Activated naive CD8-positive, alpha-beta T cell treated with anti-CD3 and anti-CD28 coated beads for 36 hours (primary cell): Measurements from ENCODE around the gene EYS. TPM values are rescaled to one million over a fixed set of nuclear protein-coding genes. Genes with fewer than 3 reads are reported as not detected.

ENCODE experiments used
- DNase-seq: peaks from one replicate; pipeline ENCODE4 v3.0.0; 2021
- H3K27ac Mint-ChIP-seq: one replicate; pipeline ENCODE4 v1.8.0; 2022; ENCODE audit warnings: mild to moderate bottlenecking, moderate library complexity, mixed read lengths
- H3K27me3 Mint-ChIP-seq: one replicate; pipeline ENCODE4 v1.8.0; 2022; ENCODE audit warnings: mild to moderate bottlenecking, mixed read lengths
- H3K36me3 Mint-ChIP-seq: one replicate; pipeline ENCODE4 v1.8.0; 2021; ENCODE audit warnings: mild to moderate bottlenecking, mixed read lengths
- H3K4me1 Mint-ChIP-seq: one replicate; pipeline ENCODE4 v1.8.0; 2021; ENCODE audit warnings: mixed read lengths
- H3K4me3 Mint-ChIP-seq: one replicate; pipeline ENCODE4 v1.8.0; 2022; ENCODE audit warnings: mild to moderate bottlenecking, moderate library complexity, mixed read lengths
- H3K9me3 Mint-ChIP-seq: one replicate; pipeline ENCODE4 v1.8.0; 2022; ENCODE audit warnings: mixed read lengths
- total RNA-seq, 2 experiments: library from RNA; stranded (reverse); gene quantifications; one replicate each; pipeline ENCODE4 v1.2.3, GENCODE V29; 2021

Gene EYS
- total RNA-seq, 2 experiments from 2014 or later: not detected

DNA sequence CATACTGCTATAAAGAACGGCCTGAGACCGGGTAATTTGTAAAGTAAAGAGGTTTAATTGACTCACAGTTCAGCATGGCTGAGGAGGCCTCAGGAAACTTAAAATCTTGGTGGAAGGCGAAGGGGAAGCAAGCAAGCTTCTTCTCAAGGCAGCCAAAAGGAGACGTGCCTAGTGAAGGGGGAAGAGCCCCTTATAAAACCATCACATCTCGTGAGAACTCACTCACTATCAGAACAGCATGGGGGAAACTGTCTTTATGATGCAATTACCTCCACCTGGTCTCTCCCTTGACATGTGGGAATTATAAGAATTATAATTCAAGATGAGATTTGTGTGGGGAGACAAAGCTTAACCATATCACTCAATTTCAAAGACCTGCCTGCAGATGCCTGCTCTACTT is 447.0 kb downstream of the EYS start:
- Mint-ChIP-seq H3K4me3 (no peak overlapping the region), H3K27me3 (no peaks in the 10 kb centered on the region), H3K27ac (no peak overlapping the region), H3K36me3 (no peaks in the 10 kb centered on the region), H3K9me3 (peaks cover 7% of the 10 kb centered on the region), H3K4me1 (no peaks in the 10 kb centered on the region)
- DNase-seq: no peak

DNA sequence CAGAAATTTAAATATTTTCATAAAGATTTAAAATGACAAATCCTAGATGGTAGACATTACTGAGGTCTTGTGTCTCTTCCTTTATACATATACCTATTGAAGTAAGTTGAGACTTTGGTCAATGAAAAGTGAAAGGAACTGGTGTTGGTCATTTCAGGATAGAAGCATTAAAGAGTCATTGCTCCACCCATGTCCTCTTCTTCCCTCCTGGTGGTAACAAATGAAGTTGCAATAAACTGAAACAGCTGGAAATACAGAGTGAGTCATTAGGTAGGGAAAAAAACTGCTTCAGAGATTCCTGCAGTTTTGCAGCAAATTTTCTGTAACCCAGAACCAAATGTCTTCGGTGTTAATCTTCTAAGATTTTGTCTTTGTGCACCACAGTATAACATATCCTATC is 448.0 kb downstream of the EYS start:
- H3K27ac Mint-ChIP-seq: no peak overlapping the region
- no peak for DNase-seq
- no peak overlapping the region for H3K4me3 Mint-ChIP-seq
- no peaks in the 10 kb centered on the region for H3K4me1 Mint-ChIP-seq
- peaks cover 8% of the 10 kb centered on the region for H3K9me3 Mint-ChIP-seq
- no peaks in the 10 kb centered on the region for H3K36me3 Mint-ChIP-seq
- H3K27me3 Mint-ChIP-seq: no peaks in the 10 kb centered on the region

DNA sequence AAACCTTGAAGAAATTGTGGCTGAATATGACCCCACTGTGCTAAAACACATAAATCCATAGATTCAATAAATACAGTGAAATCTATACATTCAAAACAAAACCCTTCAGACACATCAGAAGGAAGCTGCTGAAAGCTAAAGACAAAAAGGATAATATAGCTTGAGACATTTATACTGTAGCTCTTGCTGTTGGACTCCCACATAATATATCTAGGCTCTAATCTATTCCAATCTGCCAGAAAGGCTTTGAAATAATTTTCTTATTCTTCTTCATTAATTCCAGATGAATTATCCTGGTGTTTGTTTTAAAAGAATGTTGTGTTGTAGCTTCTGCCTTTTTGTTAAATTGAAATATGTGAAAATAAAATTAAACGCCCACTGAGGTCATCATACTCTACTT is 454.0 kb downstream of the EYS start:
- no peak for DNase-seq
- H3K4me1 Mint-ChIP-seq: no peaks in the 10 kb centered on the region
- H3K4me3 Mint-ChIP-seq: no peak overlapping the region
- H3K36me3 Mint-ChIP-seq: no peaks in the 10 kb centered on the region
- H3K9me3 Mint-ChIP-seq: peaks cover 6% of the 10 kb centered on the region
- no peaks in the 10 kb centered on the region for H3K27me3 Mint-ChIP-seq
- H3K27ac Mint-ChIP-seq: no peak overlapping the region

DNA sequence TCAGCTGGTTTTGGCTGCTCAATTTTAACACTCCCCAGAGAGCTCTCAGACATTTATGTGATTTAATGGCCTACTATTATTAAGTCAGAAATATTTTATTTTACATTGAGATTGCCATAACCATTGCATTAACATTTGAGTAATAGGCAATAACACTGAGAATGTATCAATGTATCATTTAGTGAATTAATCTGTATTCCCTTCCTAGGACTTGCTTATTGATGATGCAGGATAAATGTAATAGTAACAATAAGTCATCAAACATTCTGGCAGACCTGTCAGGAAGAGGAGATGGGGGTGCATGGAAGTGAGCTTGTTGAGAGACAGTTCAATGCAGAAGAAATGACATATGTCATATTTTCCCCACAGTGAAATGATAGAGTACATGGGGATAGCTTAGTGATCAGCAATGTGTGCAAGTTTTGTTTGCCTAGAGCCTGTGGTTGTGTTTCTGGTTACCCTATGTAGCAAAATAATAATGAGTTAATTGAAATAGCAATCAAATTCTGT is 458.9 kb downstream of the EYS start:
- H3K4me1 Mint-ChIP-seq: no peaks in the 10 kb centered on the region
- no peak overlapping the region for H3K4me3 Mint-ChIP-seq
- no peaks in the 10 kb centered on the region for H3K36me3 Mint-ChIP-seq
- no peaks in the 10 kb centered on the region for H3K9me3 Mint-ChIP-seq
- no peaks in the 10 kb centered on the region for H3K27me3 Mint-ChIP-seq
- H3K27ac Mint-ChIP-seq: no peak overlapping the region
- no peak for DNase-seq

DNA sequence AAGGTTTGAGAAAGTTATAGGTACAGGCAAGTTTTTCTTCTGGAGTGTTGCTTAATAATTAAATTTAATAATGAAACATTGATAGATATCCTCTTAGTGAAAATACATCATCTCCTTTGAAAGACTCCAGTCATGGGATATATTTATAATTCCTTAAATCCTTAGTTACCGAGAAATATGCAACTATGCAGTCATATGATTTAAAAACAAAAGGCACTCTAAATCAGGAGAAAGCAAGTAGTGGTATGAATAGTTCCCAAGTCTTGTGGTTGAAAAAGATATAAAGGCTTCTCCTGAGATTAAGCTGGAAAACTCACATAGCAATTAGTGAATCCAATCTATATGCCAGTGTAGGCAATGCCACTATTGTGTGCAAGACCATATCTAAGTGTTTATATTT is 475.4 kb downstream of the EYS start:
- DNase-seq: no peak
- Mint-ChIP-seq H3K4me3 (no peak overlapping the region), H3K36me3 (no peaks in the 10 kb centered on the region), H3K9me3 (peaks cover 9% of the 10 kb centered on the region), H3K27me3 (no peaks in the 10 kb centered on the region), H3K4me1 (no peaks in the 10 kb centered on the region), H3K27ac (no peak overlapping the region)

DNA sequence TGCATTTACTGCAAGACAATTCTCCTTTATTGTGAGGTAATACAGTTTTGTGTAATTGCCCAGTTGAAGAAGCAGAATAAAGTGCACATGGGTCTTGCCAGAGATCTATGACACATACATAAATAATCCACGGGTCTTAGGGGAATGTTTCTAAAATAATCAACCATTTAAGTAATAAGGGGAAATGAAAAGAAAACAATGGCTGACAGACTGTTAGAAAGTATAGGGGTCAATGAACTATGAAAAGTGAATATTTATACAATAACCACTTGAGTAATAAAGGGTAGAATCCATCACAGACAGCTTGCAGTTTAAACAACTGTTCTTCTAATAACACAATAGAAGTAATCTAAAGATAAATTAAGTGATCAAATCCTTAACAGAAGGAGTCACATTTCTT is 477.2 kb downstream of the EYS start:
- Mint-ChIP-seq H3K27me3 (no peaks in the 10 kb centered on the region), H3K4me1 (no peaks in the 10 kb centered on the region), H3K9me3 (peaks cover 9% of the 10 kb centered on the region), H3K27ac (no peak overlapping the region), H3K36me3 (no peaks in the 10 kb centered on the region), H3K4me3 (no peak overlapping the region)
- no peak for DNase-seq

DNA sequence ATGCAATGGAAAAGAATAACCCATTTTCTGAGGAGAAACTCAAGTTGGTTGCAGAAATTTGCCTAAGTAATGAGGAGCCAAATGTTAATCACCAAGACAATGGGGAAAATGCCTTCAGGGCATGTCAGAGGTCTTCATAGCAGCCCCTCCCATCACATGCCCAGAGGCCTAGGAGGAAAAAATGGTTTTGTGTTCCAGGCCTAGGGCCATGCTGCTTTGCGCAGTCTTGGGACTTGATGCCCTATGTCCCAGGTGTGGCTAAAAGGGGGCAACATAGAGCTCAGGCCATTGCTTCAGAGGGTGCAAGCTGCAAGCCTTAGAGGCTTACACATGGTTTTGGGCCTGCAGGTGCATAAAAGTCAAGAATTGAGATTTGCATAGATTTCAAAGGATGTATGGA is 485.9 kb downstream of the EYS start:
- H3K36me3 Mint-ChIP-seq: no peaks in the 10 kb centered on the region

DNA sequence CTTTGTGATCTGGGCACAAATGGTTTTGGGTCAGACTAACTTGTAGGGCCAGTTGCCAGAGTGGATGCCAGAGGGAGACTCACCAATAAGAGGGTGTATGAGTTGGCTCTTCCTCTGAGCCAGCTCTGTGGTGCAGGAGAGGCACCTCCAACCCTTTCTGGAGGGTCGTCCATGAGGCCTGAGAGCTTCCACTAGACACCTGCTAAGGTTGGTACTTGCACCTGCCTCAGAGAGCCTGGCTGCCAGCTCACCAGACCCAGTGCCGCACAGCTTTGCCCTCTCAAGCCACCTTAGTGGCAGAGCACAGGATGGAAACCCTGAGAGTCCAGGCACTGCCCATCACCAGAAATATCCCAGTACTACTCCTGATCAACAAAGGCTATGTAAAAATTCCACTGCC is 504.3 kb downstream of the EYS start:
- no peak for DNase-seq
- H3K4me3 Mint-ChIP-seq: no peak overlapping the region
- H3K4me1 Mint-ChIP-seq: no peaks in the 10 kb centered on the region
- H3K9me3 Mint-ChIP-seq: peaks cover 6% of the 10 kb centered on the region
- no peaks in the 10 kb centered on the region for H3K27me3 Mint-ChIP-seq
- H3K27ac Mint-ChIP-seq: no peak overlapping the region
- no peaks in the 10 kb centered on the region for H3K36me3 Mint-ChIP-seq

More for the DNA sequence above, 485.9 kb downstream of the EYS start:
- DNase-seq: no peak
- no peak overlapping the region for H3K27ac Mint-ChIP-seq
- peaks cover 22% of the 10 kb centered on the region for H3K9me3 Mint-ChIP-seq
- no peaks in the 10 kb centered on the region for H3K4me1 Mint-ChIP-seq
- H3K4me3 Mint-ChIP-seq: no peak overlapping the region
- no peaks in the 10 kb centered on the region for H3K27me3 Mint-ChIP-seq

DNA sequence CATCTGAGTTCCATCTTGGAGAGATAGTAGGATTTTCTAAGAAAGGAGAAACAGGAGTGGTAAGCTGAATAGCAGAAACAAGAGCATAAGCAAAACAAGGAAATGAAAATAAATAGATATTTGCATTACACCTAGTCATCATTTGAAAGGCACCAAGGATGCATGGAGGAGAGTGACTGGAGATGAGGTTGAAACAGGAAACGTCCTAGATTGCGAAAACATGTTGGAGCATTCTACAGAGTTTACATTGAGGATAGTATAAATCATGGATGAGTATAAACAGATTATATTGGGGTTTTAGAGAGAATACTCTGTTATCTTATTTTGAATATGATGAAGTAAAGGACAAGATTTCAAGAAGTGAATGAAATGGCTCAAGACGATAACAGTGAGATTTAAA is 507.3 kb downstream of the EYS start:
- DNase-seq: no peak
- no peaks in the 10 kb centered on the region for H3K27me3 Mint-ChIP-seq
- H3K36me3 Mint-ChIP-seq: no peaks in the 10 kb centered on the region
- H3K4me3 Mint-ChIP-seq: no peak overlapping the region
- no peaks in the 10 kb centered on the region for H3K4me1 Mint-ChIP-seq
- H3K9me3 Mint-ChIP-seq: peaks cover 3% of the 10 kb centered on the region
- H3K27ac Mint-ChIP-seq: no peak overlapping the region

DNA sequence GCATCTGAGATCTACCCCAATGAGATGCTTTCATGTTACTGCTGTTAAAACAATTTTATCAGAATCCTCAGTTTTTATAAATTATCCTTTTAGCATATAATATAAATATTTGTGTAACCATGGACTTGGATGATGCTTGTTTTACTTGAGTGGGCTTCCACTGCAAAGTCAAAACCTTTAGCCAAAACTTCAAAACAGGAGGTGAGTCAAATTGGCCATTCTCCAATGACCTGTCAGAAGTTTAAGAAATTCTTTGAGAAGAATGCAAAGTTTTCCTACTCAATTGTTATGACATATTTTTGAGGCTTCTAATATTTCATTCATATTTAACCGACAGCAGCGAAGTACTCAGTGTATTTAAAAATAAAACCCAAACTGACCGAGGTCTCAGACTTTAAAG is 507.9 kb downstream of the EYS start:
- H3K27me3 Mint-ChIP-seq: no peaks in the 10 kb centered on the region
- H3K27ac Mint-ChIP-seq: no peak overlapping the region
- H3K4me3 Mint-ChIP-seq: no peak overlapping the region
- no peak for DNase-seq
- no peaks in the 10 kb centered on the region for H3K36me3 Mint-ChIP-seq
- peaks cover 2% of the 10 kb centered on the region for H3K9me3 Mint-ChIP-seq
- no peaks in the 10 kb centered on the region for H3K4me1 Mint-ChIP-seq

DNA sequence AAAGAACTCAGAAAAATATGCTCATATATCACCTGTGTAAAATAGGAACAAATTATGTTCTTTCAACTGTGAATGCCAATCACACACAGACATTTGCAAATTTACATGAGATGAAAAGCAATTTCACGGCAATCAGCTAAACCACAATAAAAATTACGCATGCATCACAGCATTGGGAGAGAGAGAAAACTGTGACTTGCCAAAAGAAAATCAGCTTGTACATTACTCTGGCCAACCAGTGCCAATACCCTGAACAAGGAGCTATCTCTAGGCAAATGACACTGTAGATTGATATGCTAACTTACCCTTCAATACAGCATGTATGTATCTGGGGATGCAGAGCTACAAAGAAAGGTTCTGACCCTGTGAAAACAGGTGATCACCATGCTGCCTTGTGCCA is 515.6 kb downstream of the EYS start:
- H3K9me3 Mint-ChIP-seq: peaks cover 3% of the 10 kb centered on the region
- no peak overlapping the region for H3K4me3 Mint-ChIP-seq

DNA sequence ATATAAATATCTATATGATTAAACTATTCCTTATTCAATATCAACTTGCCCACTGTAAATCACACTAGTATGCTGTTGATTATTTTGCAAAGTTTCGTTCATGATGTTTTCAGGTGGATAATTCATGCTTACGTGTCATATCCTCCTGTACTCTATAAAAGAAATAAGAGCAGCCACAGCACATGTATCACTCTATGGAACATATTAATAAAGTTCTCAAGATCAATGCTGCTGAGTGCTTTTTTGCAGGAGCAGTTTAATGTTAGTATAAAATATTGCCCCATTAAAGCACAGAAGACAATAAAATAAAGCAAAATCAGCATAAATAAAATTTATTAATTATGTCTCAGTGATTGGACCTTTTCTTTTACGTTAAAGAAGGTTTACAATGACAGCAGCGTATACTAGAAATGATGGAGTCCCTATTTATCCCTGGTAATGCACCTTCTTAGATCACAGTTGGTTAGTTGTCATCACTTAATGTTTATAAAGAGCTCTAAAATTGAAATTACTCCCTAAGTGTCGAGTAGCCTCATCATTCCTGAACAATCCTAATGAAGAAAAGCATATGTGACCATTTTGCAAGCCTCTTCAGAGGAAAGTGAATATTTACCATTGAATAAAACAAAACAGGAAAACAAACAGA is 517.7 kb downstream of the EYS start:
- no peak for DNase-seq
- H3K27ac Mint-ChIP-seq: no peak overlapping the region
- no peaks in the 10 kb centered on the region for H3K4me1 Mint-ChIP-seq
- H3K9me3 Mint-ChIP-seq: peaks cover 3% of the 10 kb centered on the region
- H3K4me3 Mint-ChIP-seq: no peak overlapping the region
- H3K27me3 Mint-ChIP-seq: no peaks in the 10 kb centered on the region
- H3K36me3 Mint-ChIP-seq: no peaks in the 10 kb centered on the region

More for the DNA sequence above, 515.6 kb downstream of the EYS start:
- Mint-ChIP-seq H3K4me1 (no peaks in the 10 kb centered on the region), H3K27ac (no peak overlapping the region), H3K36me3 (no peaks in the 10 kb centered on the region), H3K27me3 (no peaks in the 10 kb centered on the region)
- DNase-seq: no peak

DNA sequence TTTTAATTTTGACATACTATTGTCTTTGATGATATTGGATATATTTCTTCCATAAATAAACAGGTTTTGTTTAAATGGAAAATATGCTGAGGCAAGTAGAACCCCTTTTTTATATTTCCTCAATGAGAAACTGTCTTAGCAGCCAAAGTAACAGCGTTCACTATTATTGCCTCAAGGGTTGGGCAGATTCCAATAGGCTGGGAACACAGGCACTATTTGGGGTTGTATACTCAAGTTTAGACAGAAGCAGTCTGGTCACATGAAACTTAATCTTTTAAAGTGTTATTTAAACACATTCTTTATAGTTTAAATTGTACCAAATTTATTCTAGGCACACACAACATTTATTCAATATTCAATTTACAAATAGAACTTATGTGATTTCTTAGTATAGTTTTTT is 520.2 kb downstream of the EYS start:
- Mint-ChIP-seq H3K9me3 (peaks cover 3% of the 10 kb centered on the region), H3K27me3 (no peaks in the 10 kb centered on the region), H3K4me3 (no peak overlapping the region), H3K27ac (no peak overlapping the region), H3K36me3 (no peaks in the 10 kb centered on the region), H3K4me1 (no peaks in the 10 kb centered on the region)
- DNase-seq: no peak

DNA sequence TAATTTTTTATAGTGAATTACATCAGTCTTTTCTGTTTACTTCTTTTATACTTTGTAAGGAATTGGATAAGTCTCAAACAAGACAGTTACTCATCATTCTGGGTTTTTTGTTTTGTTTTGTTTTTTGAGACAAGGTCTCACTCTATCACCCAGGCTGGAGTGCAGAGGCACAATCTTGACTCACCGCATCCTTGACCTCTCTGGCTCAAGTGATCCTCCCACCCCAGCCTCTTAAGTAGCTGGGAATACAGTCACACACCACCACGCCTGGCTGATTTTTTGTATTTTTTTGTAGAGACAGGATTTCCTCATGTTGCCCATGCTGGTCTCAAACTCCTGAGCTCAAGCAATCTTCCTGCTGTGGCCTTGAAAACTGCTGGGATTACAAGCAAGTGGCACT is 524.3 kb downstream of the EYS start:
- Mint-ChIP-seq H3K4me3 (no peak overlapping the region), H3K4me1 (no peaks in the 10 kb centered on the region), H3K9me3 (peaks cover 9% of the 10 kb centered on the region), H3K36me3 (no peaks in the 10 kb centered on the region), H3K27me3 (no peaks in the 10 kb centered on the region), H3K27ac (no peak overlapping the region)
- no peak for DNase-seq

DNA sequence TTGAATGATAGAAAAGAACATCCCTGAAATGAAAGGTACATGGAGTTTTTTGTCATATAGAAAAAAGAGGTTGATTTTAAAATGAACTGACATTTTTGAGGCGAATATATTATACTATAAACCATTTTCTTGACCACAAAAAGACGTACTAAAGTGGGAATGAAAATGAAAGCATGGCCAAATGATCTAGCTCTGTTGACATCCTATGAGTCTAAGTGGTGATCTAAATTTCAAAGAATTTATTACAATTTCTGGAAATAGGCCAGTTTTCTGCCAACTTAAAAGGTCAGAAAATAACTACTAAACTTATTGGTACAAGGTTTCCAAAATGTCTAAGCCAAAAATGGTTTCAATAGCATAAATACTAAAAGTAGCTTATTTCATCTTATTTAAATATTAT is 536.8 kb downstream of the EYS start:
- no peak overlapping the region for H3K27ac Mint-ChIP-seq
- H3K27me3 Mint-ChIP-seq: no peaks in the 10 kb centered on the region
- no peak for DNase-seq
- H3K9me3 Mint-ChIP-seq: peaks cover 5% of the 10 kb centered on the region
- no peaks in the 10 kb centered on the region for H3K4me1 Mint-ChIP-seq
- H3K36me3 Mint-ChIP-seq: no peaks in the 10 kb centered on the region
- no peak overlapping the region for H3K4me3 Mint-ChIP-seq

DNA sequence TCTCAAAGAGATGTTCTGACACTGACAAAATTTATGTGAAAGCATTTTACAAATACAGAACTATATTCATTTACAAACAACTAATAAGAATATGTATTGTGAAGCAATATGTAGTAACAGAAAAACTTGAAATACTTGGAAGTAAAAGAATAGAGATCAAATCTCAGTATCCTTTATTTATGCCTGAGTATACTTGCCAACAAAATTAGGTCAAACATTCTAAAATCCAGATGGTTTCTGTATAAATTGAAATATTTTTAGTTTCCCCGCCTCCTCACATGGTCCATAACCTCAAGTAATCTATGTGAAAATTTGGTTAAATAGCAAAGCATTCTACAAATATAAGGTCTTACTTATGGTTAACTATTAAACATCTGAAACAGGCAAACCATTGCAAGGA is 545.4 kb downstream of the EYS start:
- DNase-seq: no peak
- Mint-ChIP-seq H3K4me3 (no peak overlapping the region), H3K9me3 (peaks cover 4% of the 10 kb centered on the region), H3K27ac (no peak overlapping the region), H3K36me3 (no peaks in the 10 kb centered on the region), H3K4me1 (no peaks in the 10 kb centered on the region), H3K27me3 (no peaks in the 10 kb centered on the region)
